ENCODE results near the gene TLN1.

The TLN1 gene

DNA sequence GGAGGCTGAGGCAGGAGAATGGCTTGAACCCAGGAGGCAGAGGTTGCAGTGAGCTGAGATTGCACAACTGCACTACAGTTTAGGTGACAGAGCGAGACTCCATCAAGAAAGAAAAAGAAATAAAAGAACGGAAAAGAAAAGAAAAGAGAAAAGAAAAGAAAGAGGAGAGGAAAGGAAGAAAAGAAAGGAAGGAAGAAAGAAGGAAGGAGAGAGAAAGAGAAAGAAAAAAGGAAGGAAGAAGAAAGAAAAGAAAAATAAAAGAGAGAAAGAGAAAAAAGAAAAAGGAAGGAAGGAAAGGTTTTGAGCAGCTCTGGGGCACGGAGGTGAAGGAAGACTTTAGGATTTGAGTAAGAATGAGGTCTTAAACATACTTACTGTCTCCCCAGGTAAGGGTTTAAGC lies 18.4 kb downstream of the TLN1 start:
- H3K4me3 ChIP-seq (replicated peaks in 1 of 2; ENCODE audit: low read depth in 2 of 2, low read length in 2 of 2), result no peak overlapping the region
- TF ChIP-seq, protein P1, sequence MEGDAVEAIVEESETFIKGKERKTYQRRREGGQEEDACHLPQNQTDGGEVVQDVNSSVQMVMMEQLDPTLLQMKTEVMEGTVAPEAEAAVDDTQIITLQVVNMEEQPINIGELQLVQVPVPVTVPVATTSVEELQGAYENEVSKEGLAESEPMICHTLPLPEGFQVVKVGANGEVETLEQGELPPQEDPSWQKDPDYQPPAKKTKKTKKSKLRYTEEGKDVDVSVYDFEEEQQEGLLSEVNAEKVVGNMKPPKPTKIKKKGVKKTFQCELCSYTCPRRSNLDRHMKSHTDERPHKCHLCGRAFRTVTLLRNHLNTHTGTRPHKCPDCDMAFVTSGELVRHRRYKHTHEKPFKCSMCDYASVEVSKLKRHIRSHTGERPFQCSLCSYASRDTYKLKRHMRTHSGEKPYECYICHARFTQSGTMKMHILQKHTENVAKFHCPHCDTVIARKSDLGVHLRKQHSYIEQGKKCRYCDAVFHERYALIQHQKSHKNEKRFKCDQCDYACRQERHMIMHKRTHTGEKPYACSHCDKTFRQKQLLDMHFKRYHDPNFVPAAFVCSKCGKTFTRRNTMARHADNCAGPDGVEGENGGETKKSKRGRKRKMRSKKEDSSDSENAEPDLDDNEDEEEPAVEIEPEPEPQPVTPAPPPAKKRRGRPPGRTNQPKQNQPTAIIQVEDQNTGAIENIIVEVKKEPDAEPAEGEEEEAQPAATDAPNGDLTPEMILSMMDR (IDR thresholded peaks at IDR 0.05; ENCODE audit: low read depth, low read length), result no peak
- DNase-seq (ENCODE audit: low read depth in 2 of 2), result no peak

- H3K4me3 ChIP-seq (replicated peaks in 1 of 2; ENCODE audit: low read depth in 2 of 2, low read length in 2 of 2), result no peak overlapping the region
- TF ChIP-seq, protein P1 (IDR thresholded peaks at IDR 0.05; ENCODE audit: low read depth, low read length), result no peak
- no peak for DNase-seq (ENCODE audit: low read depth in 2 of 2)
Measured at GRCh38 chr9:35712762-35713400, 19.1 kb downstream of the TLN1 start.

- H3K4me3 ChIP-seq (replicated peaks in 1 of 2; ENCODE audit: low read depth in 2 of 2, low read length in 2 of 2), result no peak overlapping the region
- no peak for DNase-seq (ENCODE audit: low read depth in 2 of 2)
- TF ChIP-seq, protein P1 (IDR thresholded peaks at IDR 0.05; ENCODE audit: low read depth, low read length), result no peak
Measured at GRCh38 chr9:35711501-35712428, 20.2 kb downstream of the TLN1 start.

DNA sequence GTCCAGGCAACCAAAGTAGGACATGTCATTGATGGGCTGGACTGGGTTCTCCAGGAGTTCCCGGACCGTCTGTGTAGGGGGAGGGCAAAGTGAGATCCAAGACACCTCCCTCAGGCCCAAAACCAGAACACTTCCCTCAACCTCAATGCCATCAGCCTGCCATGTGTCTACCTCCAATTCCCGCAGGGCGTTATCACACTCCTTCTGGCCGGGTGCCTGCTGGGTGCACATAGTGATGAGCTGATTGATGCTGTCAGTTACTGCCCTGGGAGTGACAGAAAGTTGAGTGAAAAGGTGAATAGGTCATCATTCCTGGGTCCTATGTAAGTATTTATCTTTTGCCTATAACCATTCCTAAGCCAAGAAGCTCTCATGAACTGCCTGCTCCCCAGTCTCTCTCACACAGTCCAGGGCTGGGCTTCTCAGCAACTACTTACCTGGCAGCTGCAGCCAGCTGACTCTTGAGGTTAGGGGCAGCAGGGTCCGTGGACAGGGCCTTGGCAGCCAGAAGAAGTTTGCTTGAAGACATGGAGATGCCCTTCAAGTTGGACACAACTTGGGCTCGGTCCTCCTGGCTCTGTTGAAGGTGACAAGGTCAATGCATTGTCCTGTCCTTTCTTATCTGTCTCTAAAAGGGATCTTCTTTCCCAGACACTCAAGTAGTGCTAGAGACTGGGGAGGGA lies 21.0 kb downstream of the TLN1 start:
- H3K4me3 ChIP-seq (replicated peaks in 1 of 2; ENCODE audit: low read depth in 2 of 2, low read length in 2 of 2), result no peak overlapping the region
- TF ChIP-seq, protein P1 (IDR thresholded peaks at IDR 0.05; ENCODE audit: low read depth, low read length), result no peak
- no peak for DNase-seq (ENCODE audit: low read depth in 2 of 2)

- no peak for DNase-seq (ENCODE audit: low read depth in 2 of 2)
- H3K4me3 ChIP-seq (replicated peaks in 1 of 2; ENCODE audit: low read depth in 2 of 2, low read length in 2 of 2), result no peak overlapping the region
- TF ChIP-seq, protein P1 (IDR thresholded peaks at IDR 0.05; ENCODE audit: low read depth, low read length), result no peak
Measured at GRCh38 chr9:35708146-35708545, 23.8 kb downstream of the TLN1 start.

DNA sequence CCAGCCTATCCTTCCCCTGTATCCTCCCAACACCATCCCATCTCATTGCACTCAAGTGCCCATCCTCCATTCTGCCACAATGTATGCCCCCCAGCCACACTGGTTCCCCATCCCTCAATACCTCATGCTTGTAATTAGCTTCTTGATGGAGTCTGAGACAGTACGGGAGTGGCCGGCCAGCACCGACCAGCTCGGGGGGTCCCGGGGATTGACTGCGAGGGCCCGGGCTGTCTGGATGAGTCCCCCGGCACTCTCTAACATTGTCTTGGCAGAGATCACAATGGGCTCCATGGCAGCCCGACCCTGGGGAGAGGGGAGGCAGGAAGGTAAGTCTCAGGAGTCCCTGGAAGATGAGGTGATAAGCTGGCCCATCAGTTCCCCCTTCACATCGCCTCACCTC lies 25.0 kb downstream of the TLN1 start:
- TF ChIP-seq, protein P1 (IDR thresholded peaks at IDR 0.05; ENCODE audit: low read depth, low read length), result no peak
- DNase-seq (ENCODE audit: low read depth in 2 of 2), result no peak
- H3K4me3 ChIP-seq (replicated peaks in 1 of 2; ENCODE audit: low read depth in 2 of 2, low read length in 2 of 2), result no peak overlapping the region
